ENCODE results near the gene ZNF692.

ZNF692 gene

GRCh38 chr1:248820041-248820585 is 38.8 kb downstream of the ZNF692 start:
- TF ChIP-seq FOXP2 (optimal IDR thresholded peaks at IDR 0.05; ENCODE audit: borderline replicate concordance, extremely low read depth, extremely low read length, insufficient read depth) (no peak), TAF1 (IDR thresholded peaks at IDR 0.05; ENCODE audit: borderline replicate concordance, insufficient read depth, low read length) (no peak), REST (IDR thresholded peaks at IDR 0.05; ENCODE audit: insufficient read depth in 1 of 2, low read depth in 2 of 2, low read length in 2 of 2) (no peak), POLR2AphosphoS5 (IDR thresholded peaks at IDR 0.05; ENCODE audit: low read depth, low read length) (no peak), SIN3A (IDR thresholded peaks at IDR 0.05; ENCODE audit: borderline replicate concordance, insufficient read depth, low read length) (no peak)

- TF ChIP-seq REST (IDR thresholded peaks at IDR 0.05; ENCODE audit: insufficient read depth in 1 of 2, low read depth in 2 of 2, low read length in 2 of 2) (no peak), POLR2AphosphoS5 (IDR thresholded peaks at IDR 0.05; ENCODE audit: low read depth, low read length) (no peak), SIN3A (IDR thresholded peaks at IDR 0.05; ENCODE audit: borderline replicate concordance, insufficient read depth, low read length) (no peak), TAF1 (IDR thresholded peaks at IDR 0.05; ENCODE audit: borderline replicate concordance, insufficient read depth, low read length) (no peak), FOXP2 (optimal IDR thresholded peaks at IDR 0.05; ENCODE audit: borderline replicate concordance, extremely low read depth, extremely low read length, insufficient read depth) (no peak)
These were observed 40.1 kb downstream of the ZNF692 start for GRCh38 chr1:248818505-248819374.

- TF ChIP-seq TAF1 (IDR thresholded peaks at IDR 0.05; ENCODE audit: borderline replicate concordance, insufficient read depth, low read length) = no peak
- no peak for TF ChIP-seq POLR2AphosphoS5 (IDR thresholded peaks at IDR 0.05; ENCODE audit: low read depth, low read length)
- TF ChIP-seq FOXP2 (optimal IDR thresholded peaks at IDR 0.05; ENCODE audit: borderline replicate concordance, extremely low read depth, extremely low read length, insufficient read depth) = no peak
- TF ChIP-seq SIN3A (IDR thresholded peaks at IDR 0.05; ENCODE audit: borderline replicate concordance, insufficient read depth, low read length) = no peak
- TF ChIP-seq REST (IDR thresholded peaks at IDR 0.05; ENCODE audit: insufficient read depth in 1 of 2, low read depth in 2 of 2, low read length in 2 of 2) = no peak
These were observed 41.8 kb downstream of the ZNF692 start for GRCh38 chr1:248817065-248817464.

- TF ChIP-seq POLR2AphosphoS5 (IDR thresholded peaks at IDR 0.05; ENCODE audit: low read depth, low read length) = no peak
- no peak for TF ChIP-seq TAF1 (IDR thresholded peaks at IDR 0.05; ENCODE audit: borderline replicate concordance, insufficient read depth, low read length)
- no peak for TF ChIP-seq SIN3A (IDR thresholded peaks at IDR 0.05; ENCODE audit: borderline replicate concordance, insufficient read depth, low read length)
- no peak for TF ChIP-seq REST (IDR thresholded peaks at IDR 0.05; ENCODE audit: insufficient read depth in 1 of 2, low read depth in 2 of 2, low read length in 2 of 2)
- TF ChIP-seq FOXP2 (optimal IDR thresholded peaks at IDR 0.05; ENCODE audit: borderline replicate concordance, extremely low read depth, extremely low read length, insufficient read depth) = no peak
These were observed 42.6 kb downstream of the ZNF692 start for GRCh38 chr1:248816042-248816851.
